GM20000 (cell line): ENCODE measurements around the gene TRIP13.
"Not testable (repeated sequence)": the region's sequence is repeated elsewhere in the genome, so short reads cannot be mapped to it uniquely, and the experiment has no call there.

Experiments
- DNase-seq: peaks from one replicate; pipeline ENCODE4 v3.0.0; 2012; ENCODE audit warnings: low spot score
- CTCF ChIP-seq: IDR thresholded peaks from 2 replicates; pipeline ENCODE4 v1.5.1; 2012; ENCODE audit warnings: mild to moderate bottlenecking, control low read depth; ENCODE audit errors: extremely low read depth, missing control alignments

The TRIP13 gene

GRCh38 chr5:923281-923873 lies 30.7 kb downstream of the TRIP13 start:
- peak; percentile 83 for TF ChIP-seq CTCF
- DNase-seq: peak; percentile 90

- DNase-seq: peak; percentile 76
- TF ChIP-seq CTCF: peak; percentile 9
Measured at GRCh38 chr5:926417-927171, 33.9 kb downstream of the TRIP13 start.

- no peak for DNase-seq
- TF ChIP-seq CTCF: no peak
Measured at GRCh38 chr5:927172-928015, 34.7 kb downstream of the TRIP13 start.

- not testable (repeated sequence) for DNase-seq
Measured at GRCh38 chr5:929182-929581, 36.5 kb downstream of the TRIP13 start.

- no peak for DNase-seq
- TF ChIP-seq CTCF: no peak
Measured at GRCh38 chr5:929596-929995, 36.9 kb downstream of the TRIP13 start.

GRCh38 chr5:930866-931265 lies 38.2 kb downstream of the TRIP13 start:
- TF ChIP-seq CTCF: no peak
- no peak for DNase-seq

- no peak for TF ChIP-seq CTCF
- DNase-seq: no peak
Measured at GRCh38 chr5:931570-932145, 39.0 kb downstream of the TRIP13 start.
